NCI-H1930 (cell line): Measurements from ENCODE around the gene LMCD1.

Experiments used
- DNase-seq, 2 experiments: peaks; one replicate each; lab custom pipeline; 2025; lab: John Stamatoyannopoulos, UW

The LMCD1 gene

GRCh38 chr3:8619548-8619947, 117.9 kb downstream of the LMCD1 start:
- no peak for DNase-seq

GRCh38 chr3:8621141-8621540, 119.5 kb downstream of the LMCD1 start:
- no peak for DNase-seq

- no peak for DNase-seq
Measured at GRCh38 chr3:8621872-8622271, 120.2 kb downstream of the LMCD1 start.

GRCh38 chr3:8622873-8623691, 121.5 kb downstream of the LMCD1 start:
- peak; percentile 11 to 24 for DNase-seq

- DNase-seq: no peak
Measured at GRCh38 chr3:8623741-8624140, 122.1 kb downstream of the LMCD1 start.
